CD8-positive, alpha-beta memory T cell (primary cell): ENCODE data around the gene SULF2. TPM values are rescaled to one million over a fixed set of nuclear protein-coding genes. Genes with fewer than 3 reads are reported as not detected.
A peak's percentile ranks its signal among the peaks of the same experiment; 100 is the strongest.

Experiments
- CTCF ChIA-PET: fragments of 350-600 bp; sonication (Branson Sonifier 250); formaldehyde crosslinking; loops from one replicate; lab custom pipeline; 2021; ENCODE audit warnings: antibody characterized with exemption; lab: Charles Lee
- POLR2A ChIA-PET: fragments of 350-600 bp; sonication (Branson Sonifier 250); formaldehyde crosslinking; loops from one replicate; lab custom pipeline; 2021; ENCODE audit warnings: antibody characterized with exemption; lab: Charles Lee
- DNase-seq, 5 donors: peaks; one replicate each; pipeline versions ENCODE4 v3.0.0 to v3.0.0-alpha.2; 2020 to 2022; ENCODE audit warnings: mixed read lengths in 1 of 5
- H3K27ac ChIP-seq: one replicate; pipeline ENCODE4 v1.7.0; 2013; ENCODE audit warnings: low read depth, mild to moderate bottlenecking, low read length, moderate library complexity
- H3K27me3 ChIP-seq: 2 replicates; pipeline ENCODE4 v1.7.0; 2013; ENCODE audit warnings: low read length, mild to moderate bottlenecking; ENCODE audit not compliant: insufficient read depth, poor library complexity, severe bottlenecking
- H3K36me3 ChIP-seq: 2 replicates; pipeline ENCODE4 v1.7.0; 2013; ENCODE audit warnings: mild to moderate bottlenecking, low read length, moderate library complexity; ENCODE audit not compliant: insufficient read depth
- H3K4me1 ChIP-seq: 2 replicates; pipeline ENCODE4 v1.7.0; 2013; ENCODE audit warnings: mild to moderate bottlenecking, low read length, moderate library complexity; ENCODE audit not compliant: insufficient read depth
- H3K4me3 ChIP-seq: 2 replicates; pipeline ENCODE4 v1.7.0; 2013; ENCODE audit warnings: mild to moderate bottlenecking, low read length
- H3K9me3 ChIP-seq: 2 replicates; pipeline ENCODE4 v1.7.0; 2013; ENCODE audit warnings: mild to moderate bottlenecking, low read length
- H3K27ac Mint-ChIP-seq, 8 donors: one replicate each; pipeline ENCODE4 v1.8.0; 2020 to 2021; ENCODE audit warnings: mixed read lengths in 8 of 8, mild to moderate bottlenecking in 6 of 8, inconsistent platforms in 3 of 8, moderate library complexity in 3 of 8
- H3K27me3 Mint-ChIP-seq, 2 donors: one replicate each; pipeline ENCODE4 v1.8.0; 2020 to 2021; ENCODE audit warnings: mixed read lengths in 2 of 2, mild to moderate bottlenecking in 1 of 2, moderate library complexity in 1 of 2
- H3K36me3 Mint-ChIP-seq, 3 donors: one replicate each; pipeline ENCODE4 v1.8.0; 2020 to 2021; ENCODE audit warnings: mixed read lengths in 3 of 3, inconsistent platforms in 1 of 3, mild to moderate bottlenecking in 1 of 3
- H3K4me1 Mint-ChIP-seq, 3 donors: one replicate each; pipeline ENCODE4 v1.8.0; 2020 to 2021; ENCODE audit warnings: mixed read lengths in 3 of 3, inconsistent platforms in 1 of 3, mild to moderate bottlenecking in 1 of 3
- H3K4me3 Mint-ChIP-seq, 7 donors: one replicate each; pipeline ENCODE4 v1.8.0; 2020 to 2021; ENCODE audit warnings: mixed read lengths in 7 of 7, mild to moderate bottlenecking in 6 of 7, moderate library complexity in 4 of 7, inconsistent platforms in 2 of 7
- H3K9me3 Mint-ChIP-seq, 5 donors: one replicate each; pipeline ENCODE4 v1.8.0; 2020 to 2022; ENCODE audit warnings: mixed read lengths in 5 of 5, mild to moderate bottlenecking in 3 of 5, moderate library complexity in 2 of 5, inconsistent platforms in 1 of 5
- polyA plus RNA-seq: library from polyadenylated mRNA; unstranded; fragments of 300-500 nt; fragmentation: Illumina TruSeq; gene quantifications from one replicate; pipeline ENCODE4 v1.2.3, GENCODE V29; 2021
- total RNA-seq, 2 experiments: library from RNA; stranded (reverse); gene quantifications; one replicate each; pipeline ENCODE4 v1.2.3, GENCODE V29; 2021

Gene SULF2
- total and polyA plus RNA-seq, 3 experiments from 2014 or later: 0.28 to 1.4 (median 1.1) TPM

- H3K36me3 ChIP-seq: no peaks in the 10 kb centered on the region
- Mint-ChIP-seq H3K27ac (no peak overlapping the region), H3K9me3 (no peaks in the 10 kb centered on the region), H3K4me1 (peaks cover 0 to under 1% (median 0%) of the 10 kb centered on the region in 3 donors), H3K27me3 (peaks cover 20 to 46% of the 10 kb centered on the region in 2 donors), H3K36me3 (peaks cover 0 to 2% (median 0%) of the 10 kb centered on the region in 3 donors), H3K4me3 (no peak overlapping the region)
- no peaks in the 10 kb centered on the region for H3K9me3 ChIP-seq
- POLR2A ChIA-PET: no interaction called here
- CTCF ChIA-PET: no interaction called here
- H3K27me3 ChIP-seq: peaks cover 4% of the 10 kb centered on the region
- H3K4me3 ChIP-seq: no peak overlapping the region
- DNase-seq: no peak
- H3K4me1 ChIP-seq: no peaks in the 10 kb centered on the region
- H3K27ac ChIP-seq: no peak overlapping the region
Observed at GRCh38 chr20:47792021-47792618, 6.8 kb upstream of the SULF2 start.

- Histone ChIP-seq H3K27ac (no peak overlapping the region), H3K36me3 (no peaks in the 10 kb centered on the region), H3K9me3 (no peaks in the 10 kb centered on the region), H3K27me3 (peaks cover 8% of the 10 kb centered on the region), H3K4me1 (no peaks in the 10 kb centered on the region), H3K4me3 (no peak overlapping the region)
- no peak overlapping the region for H3K4me3 Mint-ChIP-seq
- CTCF ChIA-PET: no interaction called here
- H3K9me3 Mint-ChIP-seq: no peaks in the 10 kb centered on the region
- peaks cover 29 to 55% of the 10 kb centered on the region in 2 donors for H3K27me3 Mint-ChIP-seq
- H3K27ac Mint-ChIP-seq: no peak overlapping the region
- POLR2A ChIA-PET: no interaction called here
- peaks cover 0 to 2% (median 0%) of the 10 kb centered on the region in 3 donors for H3K36me3 Mint-ChIP-seq
- DNase-seq: no peak
- H3K4me1 Mint-ChIP-seq: peaks cover 5 to 10% (median 10%) of the 10 kb centered on the region in 3 donors
Observed at GRCh38 chr20:47791084-47791599, 5.9 kb upstream of the SULF2 start.

- ChIA-PET POLR2A (no interaction called here), CTCF (no interaction called here)
- no peak for DNase-seq
Observed at GRCh38 chr20:47790580-47790965, 5.3 kb upstream of the SULF2 start.

GRCh38 chr20:47789764-47790579 lies 4.7 kb upstream of the SULF2 start:
- H3K27ac ChIP-seq: no peak overlapping the region
- H3K9me3 Mint-ChIP-seq: no peaks in the 10 kb centered on the region
- peaks cover 6 to 14% (median 12%) of the 10 kb centered on the region in 3 donors for H3K4me1 Mint-ChIP-seq
- no peak overlapping the region for H3K4me3 Mint-ChIP-seq
- no peak overlapping the region for H3K4me3 ChIP-seq
- CTCF ChIA-PET: no interaction called here
- no peaks in the 10 kb centered on the region for H3K4me1 ChIP-seq
- peaks cover 8% of the 10 kb centered on the region for H3K27me3 ChIP-seq
- peaks cover 0 to 2% (median 0%) of the 10 kb centered on the region in 3 donors for H3K36me3 Mint-ChIP-seq
- no peaks in the 10 kb centered on the region for H3K36me3 ChIP-seq
- no peak for DNase-seq
- no peak overlapping the region for H3K27ac Mint-ChIP-seq
- no peaks in the 10 kb centered on the region for H3K9me3 ChIP-seq
- H3K27me3 Mint-ChIP-seq: peaks cover 27 to 59% of the 10 kb centered on the region in 2 donors
- POLR2A ChIA-PET: no interaction called here

More at GRCh38 chr20:47790580-47790965, 5.3 kb upstream of the SULF2 start:
- Mint-ChIP-seq H3K4me1 (peaks cover 6 to 14% (median 12%) of the 10 kb centered on the region in 3 donors), H3K9me3 (no peaks in the 10 kb centered on the region), H3K27ac (no peak overlapping the region), H3K36me3 (peaks cover 0 to 2% (median 0%) of the 10 kb centered on the region in 3 donors), H3K27me3 (peaks cover 29 to 59% of the 10 kb centered on the region in 2 donors), H3K4me3 (no peak overlapping the region)
- no peaks in the 10 kb centered on the region for H3K9me3 ChIP-seq
- H3K27ac ChIP-seq: no peak overlapping the region
- H3K36me3 ChIP-seq: no peaks in the 10 kb centered on the region
- H3K4me3 ChIP-seq: no peak overlapping the region
- no peaks in the 10 kb centered on the region for H3K4me1 ChIP-seq
- peaks cover 8% of the 10 kb centered on the region for H3K27me3 ChIP-seq

- H3K4me1 Mint-ChIP-seq: peaks cover 6 to 19% (median 15%) of the 10 kb centered on the region in 3 donors
- H3K36me3 ChIP-seq: no peaks in the 10 kb centered on the region
- peaks cover 31 to 63% of the 10 kb centered on the region in 2 donors for H3K27me3 Mint-ChIP-seq
- no peak overlapping the region for H3K27ac Mint-ChIP-seq
- ChIA-PET POLR2A (no interaction called here), CTCF (no interaction called here)
- peaks cover 0 to 2% (median 0%) of the 10 kb centered on the region in 3 donors for H3K36me3 Mint-ChIP-seq
- no peaks in the 10 kb centered on the region for H3K9me3 Mint-ChIP-seq
- no peak overlapping the region for H3K4me3 ChIP-seq
- H3K4me1 ChIP-seq: no peaks in the 10 kb centered on the region
- peaks cover 10% of the 10 kb centered on the region for H3K27me3 ChIP-seq
- DNase-seq: no peak
- H3K9me3 ChIP-seq: no peaks in the 10 kb centered on the region
- no peak overlapping the region for H3K27ac ChIP-seq
- no peak overlapping the region for H3K4me3 Mint-ChIP-seq
Observed at GRCh38 chr20:47789081-47789763, 3.9 kb upstream of the SULF2 start.

GRCh38 chr20:47788741-47789080 lies 3.4 kb upstream of the SULF2 start:
- H3K4me3 Mint-ChIP-seq: no peak overlapping the region
- no peak overlapping the region for H3K4me3 ChIP-seq
- no peak overlapping the region for H3K27ac ChIP-seq
- no peaks in the 10 kb centered on the region for H3K4me1 ChIP-seq
- H3K36me3 Mint-ChIP-seq: peaks cover 0 to 2% (median 0%) of the 10 kb centered on the region in 3 donors
- H3K27ac Mint-ChIP-seq: no peak overlapping the region
- peaks cover 36 to 68% of the 10 kb centered on the region in 2 donors for H3K27me3 Mint-ChIP-seq
- POLR2A ChIA-PET: no interaction called here
- no peaks in the 10 kb centered on the region for H3K36me3 ChIP-seq
- no peaks in the 10 kb centered on the region for H3K9me3 Mint-ChIP-seq
- H3K27me3 ChIP-seq: peaks cover 10% of the 10 kb centered on the region
- peaks cover 6 to 24% (median 20%) of the 10 kb centered on the region in 3 donors for H3K4me1 Mint-ChIP-seq
- CTCF ChIA-PET: no interaction called here
- DNase-seq: no peak
- no peaks in the 10 kb centered on the region for H3K9me3 ChIP-seq

- Mint-ChIP-seq H3K36me3 (peaks cover 0 to 2% (median 0%) of the 10 kb centered on the region in 3 donors), H3K4me3 (peak overlapping the region in 6 of 7 donors; percentile 18 to 66 (median 52)), H3K9me3 (no peaks in the 10 kb centered on the region), H3K27me3 (peaks cover 43 to 81% of the 10 kb centered on the region in 2 donors), H3K27ac (no peak overlapping the region), H3K4me1 (peaks cover 6 to 24% (median 20%) of the 10 kb centered on the region in 3 donors)
- Histone ChIP-seq H3K4me3 (no peak overlapping the region), H3K9me3 (no peaks in the 10 kb centered on the region), H3K27me3 (peaks cover 10% of the 10 kb centered on the region), H3K27ac (no peak overlapping the region), H3K36me3 (no peaks in the 10 kb centered on the region), H3K4me1 (no peaks in the 10 kb centered on the region)
- no peak for DNase-seq
- ChIA-PET CTCF (no interaction called here), POLR2A (no interaction called here)
Observed at GRCh38 chr20:47786765-47787107, 1.5 kb upstream of the SULF2 start.
